ENCODE measurements around the gene GMPR2. TPM values are rescaled to one million over a fixed set of nuclear protein-coding genes. Genes with fewer than 3 reads are reported as not detected.
A peak's percentile ranks its signal among the peaks of the same experiment; 100 is the strongest.
"Not testable (repeated sequence)": the region's sequence is repeated elsewhere in the genome, so short reads cannot be mapped to it uniquely, and the experiment has no call there.

GMPR2 gene
- total and polyA plus RNA-seq, 8 donors = 23.6 to 48.1 (median 28.6) TPM

DNA sequence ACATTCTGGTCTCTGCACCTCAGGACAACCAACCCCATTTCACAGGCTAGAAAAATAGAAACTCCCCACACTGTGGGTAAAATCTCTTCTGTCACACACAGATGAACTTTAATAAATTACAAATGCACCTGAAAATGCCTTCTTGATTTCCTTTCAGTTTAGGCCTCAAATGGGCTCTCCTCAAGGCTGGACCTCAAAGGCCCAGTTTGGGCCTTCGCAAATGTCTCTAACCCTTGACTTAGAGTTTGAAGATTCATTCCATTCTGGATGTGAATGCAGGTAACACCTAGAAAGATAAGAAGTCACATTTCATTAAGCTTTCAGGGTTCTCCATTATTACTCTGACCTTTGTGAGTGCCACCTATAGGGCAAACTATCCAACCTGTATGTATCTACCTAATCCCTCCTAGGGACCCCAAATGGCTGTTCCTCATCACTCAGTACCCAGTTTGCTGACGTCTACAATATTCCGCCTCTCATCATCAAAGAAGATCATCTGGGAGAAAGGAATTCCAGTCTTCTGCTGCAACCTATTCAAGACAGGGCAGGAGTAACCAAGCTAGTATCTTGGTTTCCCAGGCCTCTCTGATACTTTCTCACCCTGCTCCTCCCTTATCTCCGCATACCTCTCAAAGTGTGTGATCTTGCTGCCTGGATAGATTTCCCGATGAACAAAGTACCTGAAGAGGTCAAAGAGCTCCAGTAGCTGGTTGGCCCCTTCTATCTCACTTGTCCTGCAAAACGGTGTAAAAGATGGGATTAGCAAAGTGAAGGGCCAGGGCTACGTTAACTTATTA, 18.7 kb upstream of the GMPR2 start:
- peak overlapping the region; percentile 85 to 97 (median 96) for H3K27ac ChIP-seq
- H3K4me3 ChIP-seq = peak overlapping the region in 2 of 4 donors; percentile 73 to 75
- TF ChIP-seq, protein P1, sequence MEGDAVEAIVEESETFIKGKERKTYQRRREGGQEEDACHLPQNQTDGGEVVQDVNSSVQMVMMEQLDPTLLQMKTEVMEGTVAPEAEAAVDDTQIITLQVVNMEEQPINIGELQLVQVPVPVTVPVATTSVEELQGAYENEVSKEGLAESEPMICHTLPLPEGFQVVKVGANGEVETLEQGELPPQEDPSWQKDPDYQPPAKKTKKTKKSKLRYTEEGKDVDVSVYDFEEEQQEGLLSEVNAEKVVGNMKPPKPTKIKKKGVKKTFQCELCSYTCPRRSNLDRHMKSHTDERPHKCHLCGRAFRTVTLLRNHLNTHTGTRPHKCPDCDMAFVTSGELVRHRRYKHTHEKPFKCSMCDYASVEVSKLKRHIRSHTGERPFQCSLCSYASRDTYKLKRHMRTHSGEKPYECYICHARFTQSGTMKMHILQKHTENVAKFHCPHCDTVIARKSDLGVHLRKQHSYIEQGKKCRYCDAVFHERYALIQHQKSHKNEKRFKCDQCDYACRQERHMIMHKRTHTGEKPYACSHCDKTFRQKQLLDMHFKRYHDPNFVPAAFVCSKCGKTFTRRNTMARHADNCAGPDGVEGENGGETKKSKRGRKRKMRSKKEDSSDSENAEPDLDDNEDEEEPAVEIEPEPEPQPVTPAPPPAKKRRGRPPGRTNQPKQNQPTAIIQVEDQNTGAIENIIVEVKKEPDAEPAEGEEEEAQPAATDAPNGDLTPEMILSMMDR (IDR thresholded peaks at IDR 0.05) = no peak
- WGBS, 2 donors = 86% methylated on average over 7 of the region's 7 CpGs
- H3K9me3 ChIP-seq = no peaks in the 10 kb centered on the region
- H3K27me3 ChIP-seq = no peaks in the 10 kb centered on the region
- FAIRE-seq = no peak
- DNase-seq = no peak
- peaks cover 0 to 8% (median 5%) of the 10 kb centered on the region in 3 donors for H3K4me1 ChIP-seq
- no peak for ATAC-seq
- intact Hi-C loops (cut with DNase I) = no loop called here
- peaks cover 0 to 13% (median 0%) of the 10 kb centered on the region in 3 donors for H3K36me3 ChIP-seq

DNA sequence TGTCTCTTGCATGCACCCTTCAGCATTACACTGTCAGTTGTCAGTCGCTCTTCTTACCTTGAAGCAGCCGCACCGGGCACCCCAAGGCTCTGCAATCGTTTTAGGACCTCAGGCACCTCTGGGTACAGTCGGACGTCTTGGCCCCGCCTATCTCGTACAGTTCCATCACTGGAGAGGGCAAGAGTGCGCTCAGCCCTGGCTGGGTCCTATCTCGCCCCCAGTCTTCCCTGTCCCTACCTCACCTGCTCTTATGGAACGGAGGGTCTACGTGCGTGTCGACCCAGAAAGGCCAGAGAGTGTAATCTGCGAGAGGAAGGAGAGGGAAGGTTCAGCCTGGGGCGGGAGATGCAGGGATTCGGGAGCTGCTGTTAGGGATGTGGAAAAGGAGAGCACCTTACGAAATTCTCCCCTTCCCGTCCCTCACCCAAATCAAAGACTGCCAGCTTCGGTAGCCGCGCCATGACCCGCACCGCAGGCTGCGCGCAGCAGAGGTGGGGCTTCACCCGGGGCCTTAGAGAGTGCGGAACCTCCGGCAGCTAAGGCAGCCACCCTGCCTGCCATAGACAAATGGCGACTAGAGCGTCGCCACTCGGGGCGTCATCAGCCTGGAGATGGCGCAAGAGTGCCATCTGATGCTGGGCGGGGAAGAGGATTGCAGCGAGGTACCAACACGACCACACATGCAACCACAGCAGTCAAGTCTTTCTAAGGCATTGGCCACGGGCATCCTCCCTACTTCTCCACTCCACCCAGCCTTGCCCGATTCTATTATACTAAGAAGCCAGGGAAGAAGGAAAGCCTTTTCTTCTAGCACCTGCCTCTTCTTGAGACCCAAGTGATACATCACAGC, 17.0 kb upstream of the GMPR2 start, which contains the start of gene MDP1:
Gene MDP1, minus strand, starts transcription at position 572 of the 850 bp plus-strand sequence. Its CDS starts 111 bp downstream, at position 461.
- TF ChIP-seq, protein P1 (IDR thresholded peaks at IDR 0.05) = no peak
- FAIRE-seq (no peak), DNase-seq (peak; percentile 80 to 88 (median 84)), ATAC-seq (peak; percentile 81 to 89 (median 87))
- Histone ChIP-seq H3K27me3 (no peaks in the 10 kb centered on the region), H3K4me3 (peak within 1 kb of the TSS; percentile 51 to 68 (median 66)), H3K4me1 (peaks cover 0 to 8% (median 5%) of the 10 kb centered on the region in 3 donors), H3K36me3 (peaks cover 0 to under 1% (median 0%) of the 10 kb centered on the region in 3 donors), H3K9me3 (no peaks in the 10 kb centered on the region), H3K27ac (peak within 1 kb of the TSS; percentile 61 to 89 (median 82))
- WGBS, 2 donors = 0 to 1% methylated on average over 36 to 40 of the region's 40 CpGs
- intact Hi-C loops (cut with DNase I) = no loop called here

DNA sequence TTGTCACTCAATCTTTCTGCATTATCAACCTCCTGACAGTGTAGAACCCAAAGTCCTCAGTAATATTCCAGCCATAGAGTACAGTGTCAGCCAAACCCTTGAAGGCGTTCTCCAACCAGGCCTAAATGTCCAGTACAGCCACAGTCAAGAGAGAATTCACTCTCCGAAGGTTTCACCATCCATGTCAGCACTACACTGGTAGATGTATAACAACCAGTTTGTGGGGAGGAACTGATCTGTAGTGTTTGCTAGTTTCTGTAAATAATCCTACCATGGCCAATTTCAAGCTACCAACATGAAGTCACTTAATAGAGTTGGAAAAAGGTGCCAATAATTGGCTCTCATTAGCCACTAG, 16.4 kb upstream of the GMPR2 start:
- intact Hi-C loops (cut with DNase I) = no loop called here
- 67 to 78% methylated on average over 2 of the region's 2 CpGs for WGBS, 2 donors
- Histone ChIP-seq H3K4me3 (peak overlapping the region in 1 of 4 donors; percentile 67), H3K27ac (peak overlapping the region; percentile 61 to 89 (median 82)), H3K27me3 (no peaks in the 10 kb centered on the region), H3K36me3 (no peaks in the 10 kb centered on the region), H3K9me3 (no peaks in the 10 kb centered on the region), H3K4me1 (peaks cover 0 to 8% (median 5%) of the 10 kb centered on the region in 3 donors)
- ATAC-seq (no peak), FAIRE-seq (no peak), DNase-seq (no peak)
- TF ChIP-seq, protein P1 (IDR thresholded peaks at IDR 0.05) = no peak

DNA sequence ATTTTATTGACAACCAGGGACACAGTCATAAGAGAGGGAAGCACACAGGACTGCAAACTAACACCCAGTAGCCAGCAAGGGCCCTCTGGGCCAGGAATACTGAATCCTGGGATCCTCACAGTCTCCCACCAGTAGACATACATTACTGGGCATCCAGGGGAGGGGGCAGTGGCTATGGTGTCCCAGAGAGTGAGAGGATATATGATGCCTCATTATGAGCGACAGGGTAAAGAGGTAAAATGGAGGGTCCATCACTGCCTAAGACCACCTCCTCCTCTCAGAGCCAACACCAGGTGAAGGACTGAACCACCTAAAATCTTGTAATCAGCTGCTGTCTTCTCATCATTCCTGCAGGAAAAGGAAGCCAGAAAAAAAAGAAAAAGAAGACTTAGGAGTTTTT, 15.9 kb upstream of the GMPR2 start:
- H3K27ac ChIP-seq; H3K27me3 ChIP-seq; DNase-seq; ATAC-seq; H3K9me3 ChIP-seq; H3K36me3 ChIP-seq; intact Hi-C loops (cut with DNase I); FAIRE-seq; H3K4me1 ChIP-seq; H3K4me3 ChIP-seq: not testable (repeated sequence)
- WGBS, 2 donors = 76 to 94% methylated on average over 1 of the region's 1 CpG

DNA sequence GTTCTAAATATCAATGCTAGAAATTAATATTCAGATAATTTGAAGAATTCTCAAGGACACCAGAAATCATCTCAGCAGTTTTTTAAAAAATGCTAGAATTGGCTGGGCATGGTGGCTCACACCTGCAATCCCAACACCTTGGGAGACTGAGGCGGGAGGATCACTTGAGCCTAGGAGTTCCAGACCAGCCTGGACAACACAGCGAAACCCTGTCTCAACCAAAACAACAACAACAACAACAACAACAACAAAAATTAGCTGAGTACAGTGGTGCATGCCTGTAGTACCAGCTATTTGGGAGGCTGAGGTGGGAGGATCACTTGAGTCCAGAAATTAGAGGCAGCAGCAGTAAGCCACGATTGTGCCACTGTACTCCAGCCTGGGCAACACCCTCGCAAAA, 13.6 kb upstream of the GMPR2 start:
- Histone ChIP-seq H3K4me3 (no peak overlapping the region), H3K27me3 (no peaks in the 10 kb centered on the region), H3K27ac (no peak overlapping the region), H3K36me3 (no peaks in the 10 kb centered on the region), H3K9me3 (no peaks in the 10 kb centered on the region), H3K4me1 (peaks cover 0 to 5% (median 0%) of the 10 kb centered on the region in 3 donors)
- ATAC-seq = no peak
- WGBS, 2 donors = 86 to 94% methylated on average over 3 to 4 of the region's 4 CpGs
- no peak for DNase-seq
- TF ChIP-seq, protein P1 (IDR thresholded peaks at IDR 0.05) = no peak
- no peak for FAIRE-seq
- intact Hi-C loops (cut with DNase I) = no loop called here

Data from pancreas (tissue), 10 donors.